Neutrophil (primary cell): ENCODE results near the gene VSTM2L.

Source experiments
- H3K27ac ChIP-seq: fragments of 200-600 bp; sonication (generic); 2 replicates; pipeline ENCODE4 v1.5.1; 2016; ENCODE audit warnings: mild to moderate bottlenecking, moderate library complexity
- H3K27me3 ChIP-seq: fragments of 200-600 bp; sonication (generic); 2 replicates; pipeline ENCODE4 v1.6.0; 2016; ENCODE audit warnings: mild to moderate bottlenecking
- H3K36me3 ChIP-seq: fragments of 200-600 bp; sonication (generic); 2 replicates; pipeline ENCODE4 v1.5.1; 2017
- H3K4me1 ChIP-seq, 2 experiments: fragments of 200-600 bp in 1 of 2; sonication (generic) in 1 of 2; 1 replicate in 1 of 2; 2 replicates in 1 of 2; pipeline versions ENCODE4 v1.5.1 to v1.6.1; 2013 to 2016; ENCODE audit warnings: low read depth in 1 of 2, low read length in 1 of 2, mild to moderate bottlenecking in 1 of 2, moderate library complexity in 1 of 2; ENCODE audit not compliant: control insufficient read depth in 1 of 2, insufficient read depth in 1 of 2
- H3K4me3 ChIP-seq, 2 experiments: fragments of 200-600 bp in 1 of 2; sonication (generic) in 1 of 2; 1 replicate in 1 of 2; 2 replicates in 1 of 2; pipeline ENCODE4 v1.5.1; 2013 to 2016; ENCODE audit warnings: low read depth in 1 of 2, low read length in 1 of 2, mild to moderate bottlenecking in 1 of 2, moderate library complexity in 1 of 2
- H3K9me3 ChIP-seq: fragments of 200-600 bp; sonication (generic); 2 replicates; pipeline ENCODE4 v1.5.1; 2016
- CTCF ChIP-seq: fragments of 200-600 bp; sonication (generic); IDR thresholded peaks from 2 replicates; pipeline ENCODE4 v1.5.1; 2016; ENCODE audit warnings: antibody characterized with exemption

VSTM2L gene

GRCh38 chr20:37920270-37920669 lies 17.3 kb downstream of the VSTM2L start:
- no peak overlapping the region for H3K27ac ChIP-seq
- no peaks in the 10 kb centered on the region for H3K9me3 ChIP-seq
- no peaks in the 10 kb centered on the region for H3K36me3 ChIP-seq
- H3K4me1 ChIP-seq = no peaks in the 10 kb centered on the region
- H3K27me3 ChIP-seq = peaks cover 64% of the 10 kb centered on the region
- H3K4me3 ChIP-seq = no peak overlapping the region
- no peak for TF ChIP-seq CTCF

- no peak for TF ChIP-seq CTCF
- H3K4me1 ChIP-seq = no peaks in the 10 kb centered on the region
- H3K9me3 ChIP-seq = no peaks in the 10 kb centered on the region
- H3K27me3 ChIP-seq = peaks cover 59% of the 10 kb centered on the region
- H3K27ac ChIP-seq = no peak overlapping the region
- H3K4me3 ChIP-seq = no peak overlapping the region
- no peaks in the 10 kb centered on the region for H3K36me3 ChIP-seq
Measured at GRCh38 chr20:37920679-37921322, 17.9 kb downstream of the VSTM2L start.

GRCh38 chr20:37921341-37921929 lies 18.5 kb downstream of the VSTM2L start:
- H3K27me3 ChIP-seq = peaks cover 52% of the 10 kb centered on the region

GRCh38 chr20:37922016-37922415 lies 19.1 kb downstream of the VSTM2L start:
- no peaks in the 10 kb centered on the region for H3K9me3 ChIP-seq
- no peak for TF ChIP-seq CTCF
- no peak overlapping the region for H3K27ac ChIP-seq
- no peaks in the 10 kb centered on the region for H3K36me3 ChIP-seq
- H3K4me3 ChIP-seq = no peak overlapping the region
- H3K4me1 ChIP-seq = no peaks in the 10 kb centered on the region
- peaks cover 46% of the 10 kb centered on the region for H3K27me3 ChIP-seq

More at GRCh38 chr20:37921341-37921929, 18.5 kb downstream of the VSTM2L start:
- H3K4me3 ChIP-seq = no peak overlapping the region
- no peaks in the 10 kb centered on the region for H3K36me3 ChIP-seq
- no peaks in the 10 kb centered on the region for H3K9me3 ChIP-seq
- no peak for TF ChIP-seq CTCF
- H3K27ac ChIP-seq = no peak overlapping the region
- H3K4me1 ChIP-seq = no peaks in the 10 kb centered on the region

GRCh38 chr20:37925265-37926165 lies 22.6 kb downstream of the VSTM2L start:
- no peaks in the 10 kb centered on the region for H3K36me3 ChIP-seq
- H3K27ac ChIP-seq = no peak overlapping the region
- peaks cover 21% of the 10 kb centered on the region for H3K27me3 ChIP-seq
- no peak overlapping the region for H3K4me3 ChIP-seq
- TF ChIP-seq CTCF = no peak
- no peaks in the 10 kb centered on the region for H3K9me3 ChIP-seq
- no peaks in the 10 kb centered on the region for H3K4me1 ChIP-seq
